Measurements from ENCODE around the gene DISC1.

DNA sequence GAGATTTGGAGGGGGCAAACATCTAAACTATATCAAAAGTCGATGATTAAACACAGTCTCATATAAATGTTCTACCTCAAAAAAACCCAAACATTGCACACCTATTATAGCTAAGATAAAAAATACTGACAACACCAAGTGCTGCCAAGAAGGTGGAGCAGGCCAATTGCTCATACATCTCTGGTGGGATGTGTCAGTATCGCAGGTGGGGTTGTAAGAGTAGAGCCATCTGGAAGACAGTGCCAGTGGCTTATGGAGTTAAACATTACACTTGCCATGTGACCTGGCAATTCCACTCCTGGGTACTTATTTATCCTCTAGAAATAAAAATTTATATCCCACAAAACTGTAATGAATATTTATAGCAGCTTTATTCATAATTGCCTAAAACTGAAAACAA, 213.4 kb downstream of the DISC1 start:
- TF ChIP-seq, protein P1, sequence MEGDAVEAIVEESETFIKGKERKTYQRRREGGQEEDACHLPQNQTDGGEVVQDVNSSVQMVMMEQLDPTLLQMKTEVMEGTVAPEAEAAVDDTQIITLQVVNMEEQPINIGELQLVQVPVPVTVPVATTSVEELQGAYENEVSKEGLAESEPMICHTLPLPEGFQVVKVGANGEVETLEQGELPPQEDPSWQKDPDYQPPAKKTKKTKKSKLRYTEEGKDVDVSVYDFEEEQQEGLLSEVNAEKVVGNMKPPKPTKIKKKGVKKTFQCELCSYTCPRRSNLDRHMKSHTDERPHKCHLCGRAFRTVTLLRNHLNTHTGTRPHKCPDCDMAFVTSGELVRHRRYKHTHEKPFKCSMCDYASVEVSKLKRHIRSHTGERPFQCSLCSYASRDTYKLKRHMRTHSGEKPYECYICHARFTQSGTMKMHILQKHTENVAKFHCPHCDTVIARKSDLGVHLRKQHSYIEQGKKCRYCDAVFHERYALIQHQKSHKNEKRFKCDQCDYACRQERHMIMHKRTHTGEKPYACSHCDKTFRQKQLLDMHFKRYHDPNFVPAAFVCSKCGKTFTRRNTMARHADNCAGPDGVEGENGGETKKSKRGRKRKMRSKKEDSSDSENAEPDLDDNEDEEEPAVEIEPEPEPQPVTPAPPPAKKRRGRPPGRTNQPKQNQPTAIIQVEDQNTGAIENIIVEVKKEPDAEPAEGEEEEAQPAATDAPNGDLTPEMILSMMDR (IDR thresholded peaks at IDR 0.05; ENCODE audit: low read depth, low read length), result no peak
- no peak for TF ChIP-seq POLR2A (IDR thresholded peaks at IDR 0.05; ENCODE audit: extremely low read depth, insufficient read length)

All from NB4 (cell line).